ENCODE data around the gene ANXA7.
"Not testable (repeated sequence)": the region's sequence is repeated elsewhere in the genome, so short reads cannot be mapped to it uniquely, and the experiment has no call there.

The ANXA7 gene

GRCh38 chr10:73338801-73339368 is 75.0 kb downstream of the ANXA7 start:
- no peak for TF ChIP-seq ZNF274 (IDR thresholded peaks at IDR 0.05; ENCODE audit: low read depth, low read length)
- H3K4me3 ChIP-seq (ENCODE audit: low read length), result no peak overlapping the region

- TF ChIP-seq ZNF274 (IDR thresholded peaks at IDR 0.05; ENCODE audit: low read depth, low read length), result no peak
- no peak overlapping the region for H3K4me3 ChIP-seq (ENCODE audit: low read length)
Observed at GRCh38 chr10:73333202-73333601, 80.7 kb downstream of the ANXA7 start.

GRCh38 chr10:73332379-73332778 is 81.5 kb downstream of the ANXA7 start:
- no peak for TF ChIP-seq ZNF274 (IDR thresholded peaks at IDR 0.05; ENCODE audit: low read depth, low read length)
- H3K4me3 ChIP-seq (ENCODE audit: low read length), result no peak overlapping the region

- H3K4me3 ChIP-seq (ENCODE audit: low read length), result not testable (repeated sequence)
Observed at GRCh38 chr10:73328523-73328922, 85.3 kb downstream of the ANXA7 start.

GRCh38 chr10:73325290-73325689 is 88.6 kb downstream of the ANXA7 start:
- H3K4me3 ChIP-seq (ENCODE audit: low read length), result not testable (repeated sequence)
